Prostate gland (tissue), 2 donors: ENCODE data around the gene C11orf68.

Source experiments
- POLR2A ChIP-seq: fragments of 450-650 bp; IDR thresholded peaks from one replicate; pipeline ENCODE4 v1.6.1; 2016; ENCODE audit warnings: antibody characterized with exemption, mild to moderate bottlenecking
- TF ChIP-seq, protein P1 (sequence below), 4 experiments: fragments of 200-600 bp in 2 of 4; fragments of 450-650 bp in 2 of 4; sonication (generic) in 2 of 4; IDR thresholded peaks; 1 replicate in 3 of 4; 2 replicates in 1 of 4; pipeline ENCODE4 v1.5.1; 2016 to 2019; ENCODE audit warnings: antibody characterized with exemption in 4 of 4, mild to moderate bottlenecking in 2 of 4, moderate library complexity in 2 of 4

DNA sequence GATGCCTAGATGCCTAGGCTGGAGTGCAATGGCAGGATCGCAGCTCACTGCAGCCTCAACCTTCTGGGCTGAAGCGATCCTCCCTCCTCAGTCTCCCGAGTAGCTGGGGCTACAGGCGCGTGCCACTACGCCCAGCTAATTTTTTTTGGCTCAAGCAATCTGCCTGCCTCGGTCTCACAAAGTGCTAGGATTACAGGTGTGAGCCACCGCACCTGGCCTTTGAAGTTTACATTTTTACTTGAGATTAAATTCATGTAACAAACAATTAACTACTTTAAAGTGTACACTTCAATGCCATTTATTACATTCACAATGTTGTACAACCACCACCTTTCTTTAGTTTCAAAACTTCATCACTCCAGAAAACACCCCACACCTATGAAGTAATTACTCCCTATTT lies 15.1 kb downstream of the C11orf68 start:
- no peak for TF ChIP-seq POLR2A
- TF ChIP-seq, protein P1, sequence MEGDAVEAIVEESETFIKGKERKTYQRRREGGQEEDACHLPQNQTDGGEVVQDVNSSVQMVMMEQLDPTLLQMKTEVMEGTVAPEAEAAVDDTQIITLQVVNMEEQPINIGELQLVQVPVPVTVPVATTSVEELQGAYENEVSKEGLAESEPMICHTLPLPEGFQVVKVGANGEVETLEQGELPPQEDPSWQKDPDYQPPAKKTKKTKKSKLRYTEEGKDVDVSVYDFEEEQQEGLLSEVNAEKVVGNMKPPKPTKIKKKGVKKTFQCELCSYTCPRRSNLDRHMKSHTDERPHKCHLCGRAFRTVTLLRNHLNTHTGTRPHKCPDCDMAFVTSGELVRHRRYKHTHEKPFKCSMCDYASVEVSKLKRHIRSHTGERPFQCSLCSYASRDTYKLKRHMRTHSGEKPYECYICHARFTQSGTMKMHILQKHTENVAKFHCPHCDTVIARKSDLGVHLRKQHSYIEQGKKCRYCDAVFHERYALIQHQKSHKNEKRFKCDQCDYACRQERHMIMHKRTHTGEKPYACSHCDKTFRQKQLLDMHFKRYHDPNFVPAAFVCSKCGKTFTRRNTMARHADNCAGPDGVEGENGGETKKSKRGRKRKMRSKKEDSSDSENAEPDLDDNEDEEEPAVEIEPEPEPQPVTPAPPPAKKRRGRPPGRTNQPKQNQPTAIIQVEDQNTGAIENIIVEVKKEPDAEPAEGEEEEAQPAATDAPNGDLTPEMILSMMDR (IDR thresholded peaks at IDR 0.05) = no peak
